ENCODE data around the gene DKK1.

DNA sequence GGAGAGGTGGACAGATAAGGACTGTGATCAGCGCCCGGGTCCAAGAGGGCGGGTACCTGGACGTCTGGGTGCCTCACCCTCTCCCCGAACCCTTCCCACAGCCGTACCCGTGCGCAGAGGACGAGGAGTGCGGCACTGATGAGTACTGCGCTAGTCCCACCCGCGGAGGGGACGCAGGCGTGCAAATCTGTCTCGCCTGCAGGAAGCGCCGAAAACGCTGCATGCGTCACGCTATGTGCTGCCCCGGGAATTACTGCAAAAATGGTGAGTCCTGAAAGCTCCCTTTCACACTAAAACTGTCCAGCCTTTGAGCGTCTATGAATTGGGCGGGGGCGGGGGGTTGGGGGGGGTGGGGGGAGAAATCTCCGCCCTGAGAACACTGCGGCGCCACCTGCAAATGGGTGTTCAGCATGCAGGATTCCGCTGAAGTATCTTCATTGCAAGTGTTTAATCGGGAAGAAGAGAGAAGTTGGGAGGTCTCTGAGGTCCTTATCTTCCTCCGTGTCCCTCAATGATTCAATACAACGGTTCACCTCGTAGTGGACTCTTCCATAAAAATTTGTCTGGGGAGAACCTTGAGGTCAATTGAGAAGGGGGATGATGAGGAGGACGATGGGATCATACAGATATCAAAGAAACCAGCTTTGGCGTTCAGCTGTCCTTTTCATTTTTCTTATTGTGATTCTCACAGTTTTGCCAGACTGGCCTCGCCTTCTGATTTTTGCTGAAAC is 906 bp downstream of the DKK1 start:
- TF ChIP-seq, protein P1, sequence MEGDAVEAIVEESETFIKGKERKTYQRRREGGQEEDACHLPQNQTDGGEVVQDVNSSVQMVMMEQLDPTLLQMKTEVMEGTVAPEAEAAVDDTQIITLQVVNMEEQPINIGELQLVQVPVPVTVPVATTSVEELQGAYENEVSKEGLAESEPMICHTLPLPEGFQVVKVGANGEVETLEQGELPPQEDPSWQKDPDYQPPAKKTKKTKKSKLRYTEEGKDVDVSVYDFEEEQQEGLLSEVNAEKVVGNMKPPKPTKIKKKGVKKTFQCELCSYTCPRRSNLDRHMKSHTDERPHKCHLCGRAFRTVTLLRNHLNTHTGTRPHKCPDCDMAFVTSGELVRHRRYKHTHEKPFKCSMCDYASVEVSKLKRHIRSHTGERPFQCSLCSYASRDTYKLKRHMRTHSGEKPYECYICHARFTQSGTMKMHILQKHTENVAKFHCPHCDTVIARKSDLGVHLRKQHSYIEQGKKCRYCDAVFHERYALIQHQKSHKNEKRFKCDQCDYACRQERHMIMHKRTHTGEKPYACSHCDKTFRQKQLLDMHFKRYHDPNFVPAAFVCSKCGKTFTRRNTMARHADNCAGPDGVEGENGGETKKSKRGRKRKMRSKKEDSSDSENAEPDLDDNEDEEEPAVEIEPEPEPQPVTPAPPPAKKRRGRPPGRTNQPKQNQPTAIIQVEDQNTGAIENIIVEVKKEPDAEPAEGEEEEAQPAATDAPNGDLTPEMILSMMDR (optimal IDR thresholded peaks at IDR 0.05 in 1 of 3, IDR thresholded peaks at IDR 0.05 in 1 of 3, conservative IDR thresholded peaks at IDR 0.05 in 1 of 3; ENCODE audit: extremely low read depth in 1 of 3, insufficient read depth in 2 of 3, low read length in 3 of 3), result peak in 1 of 3 experiments; percentile 3
- TF ChIP-seq EZH2 (IDR thresholded peaks at IDR 0.05; ENCODE audit: low read length), result no peak
